ENCODE measurements around the gene KRTAP10-11.
"Not testable (repeated sequence)": the region's sequence is repeated elsewhere in the genome, so short reads cannot be mapped to it uniquely, and the experiment has no call there.

Gene KRTAP10-11

GRCh38 chr21:44646366-44647221, at the start of gene KRTAP10-11:
KRTAP10-11 (plus strand) TSS chr21:44646414; CDS start chr21:44646459, 45 bp downstream.
- not testable (repeated sequence) for DNase-seq (ENCODE audit: low read depth in 2 of 2, low spot score in 1 of 2)

- DNase-seq (ENCODE audit: low read depth in 2 of 2, low spot score in 1 of 2): no peak
Measured at GRCh38 chr21:44598061-44598460, 48.2 kb upstream of the KRTAP10-11 start.

- DNase-seq (ENCODE audit: low read depth in 2 of 2, low spot score in 1 of 2): no peak
Measured at GRCh38 chr21:44599264-44600029, 46.8 kb upstream of the KRTAP10-11 start.

- DNase-seq (ENCODE audit: low read depth in 2 of 2, low spot score in 1 of 2): not testable (repeated sequence)
Measured at GRCh38 chr21:44600118-44600978, 45.9 kb upstream of the KRTAP10-11 start, which contains the start of gene KRTAP10-7. KRTAP10-7 (plus strand) TSS chr21:44600597; CDS start chr21:44600622, 25 bp downstream.

GRCh38 chr21:44601091-44601490, 45.1 kb upstream of the KRTAP10-11 start:
- not testable (repeated sequence) for DNase-seq (ENCODE audit: low read depth in 2 of 2, low spot score in 1 of 2)

- no peak for DNase-seq (ENCODE audit: low read depth in 2 of 2, low spot score in 1 of 2)
Measured at GRCh38 chr21:44601596-44602462, 44.4 kb upstream of the KRTAP10-11 start.

- DNase-seq (ENCODE audit: low read depth in 2 of 2, low spot score in 1 of 2): no peak
Measured at GRCh38 chr21:44602463-44602850, 43.8 kb upstream of the KRTAP10-11 start.

- no peak for DNase-seq (ENCODE audit: low read depth in 2 of 2, low spot score in 1 of 2)
Measured at GRCh38 chr21:44603109-44603875, 42.9 kb upstream of the KRTAP10-11 start.

GRCh38 chr21:44603911-44604310, 42.3 kb upstream of the KRTAP10-11 start:
- DNase-seq (ENCODE audit: low read depth in 2 of 2, low spot score in 1 of 2): no peak

- no peak for DNase-seq (ENCODE audit: low read depth in 2 of 2, low spot score in 1 of 2)
Measured at GRCh38 chr21:44606495-44606894, 39.7 kb upstream of the KRTAP10-11 start.

GRCh38 chr21:44609193-44609592, 37.0 kb upstream of the KRTAP10-11 start:
- DNase-seq (ENCODE audit: low read depth in 2 of 2, low spot score in 1 of 2): no peak

- DNase-seq (ENCODE audit: low read depth in 2 of 2, low spot score in 1 of 2): not testable (repeated sequence)
Measured at GRCh38 chr21:44610157-44610843, 35.9 kb upstream of the KRTAP10-11 start.

GRCh38 chr21:44611551-44611950, 34.7 kb upstream of the KRTAP10-11 start:
- DNase-seq (ENCODE audit: low read depth in 2 of 2, low spot score in 1 of 2): no peak

- no peak for DNase-seq (ENCODE audit: low read depth in 2 of 2, low spot score in 1 of 2)
Measured at GRCh38 chr21:44612029-44612486, 34.2 kb upstream of the KRTAP10-11 start, which contains the start of gene KRTAP10-8. KRTAP10-8 (plus strand) TSS chr21:44612079; CDS start chr21:44612101, 22 bp downstream.

- DNase-seq (ENCODE audit: low read depth in 2 of 2, low spot score in 1 of 2): no peak
Measured at GRCh38 chr21:44612669-44613229, 33.5 kb upstream of the KRTAP10-11 start.

GRCh38 chr21:44613386-44614155, 32.6 kb upstream of the KRTAP10-11 start:
- DNase-seq (ENCODE audit: low read depth in 2 of 2, low spot score in 1 of 2): no peak

- DNase-seq (ENCODE audit: low read depth in 2 of 2, low spot score in 1 of 2): no peak
Measured at GRCh38 chr21:44614161-44614631, 32.0 kb upstream of the KRTAP10-11 start.

All from stimulated activated CD8-positive, alpha-beta memory T cell treated with anti-CD3 and anti-CD28 coated beads, Interleukin-4, amount 100 ng/mL, for 4 hours (primary cell).